Glomerular visceral epithelial cell (primary cell): ENCODE measurements around the gene SLC7A8.

ENCODE experiments used
- DNase-seq: peaks from one replicate; pipeline ENCODE4 v3.0.0-alpha.2; 2016; ENCODE audit errors: extremely low spot score

SLC7A8 gene

DNA sequence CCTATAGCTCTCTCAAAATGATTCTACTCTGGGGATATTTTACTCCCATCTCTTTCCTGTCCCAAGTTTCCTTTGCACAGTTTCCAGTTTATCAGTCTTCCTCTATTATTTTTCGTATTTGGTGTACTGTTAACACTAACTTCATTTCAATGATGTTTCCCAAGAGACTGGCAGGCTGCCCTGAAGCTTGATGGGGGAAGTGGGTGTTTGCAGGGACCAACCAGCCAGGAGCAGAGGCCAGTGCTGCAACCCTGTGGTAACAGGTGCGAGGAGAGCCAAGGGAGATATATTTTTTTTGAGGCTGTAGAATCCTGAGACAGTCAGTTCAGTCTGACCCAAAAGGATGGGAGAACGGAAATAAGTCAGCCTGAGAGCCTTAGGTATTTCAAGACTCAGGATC, 52.6 kb downstream of the SLC7A8 start:
- DNase-seq, result no peak

DNA sequence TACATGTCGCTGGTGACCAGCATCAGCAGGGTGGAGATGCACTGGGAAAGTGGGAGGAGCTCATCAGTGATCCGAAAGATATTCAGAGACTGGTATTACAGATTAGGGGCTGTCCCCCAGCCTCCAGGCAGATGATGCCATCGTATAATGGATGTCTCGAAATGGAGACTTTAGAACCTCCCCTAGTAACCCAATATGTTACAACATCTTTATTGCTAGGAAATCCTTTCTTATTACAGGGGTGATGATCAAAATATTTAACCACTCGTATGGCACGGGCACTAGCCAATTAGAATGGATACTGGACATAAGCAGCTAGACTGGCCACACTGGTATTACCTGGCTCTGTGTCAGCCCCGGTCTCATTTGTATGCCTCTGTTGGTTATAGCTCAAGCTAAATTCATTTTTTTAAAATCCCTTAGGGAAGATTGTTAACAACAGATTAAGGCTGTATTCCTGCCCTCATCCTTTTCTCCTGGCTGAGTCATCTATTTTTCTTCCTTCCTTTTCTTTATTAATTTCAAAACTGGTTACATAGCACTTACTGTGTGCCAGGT, 53.6 kb downstream of the SLC7A8 start:
- no peak for DNase-seq

DNA sequence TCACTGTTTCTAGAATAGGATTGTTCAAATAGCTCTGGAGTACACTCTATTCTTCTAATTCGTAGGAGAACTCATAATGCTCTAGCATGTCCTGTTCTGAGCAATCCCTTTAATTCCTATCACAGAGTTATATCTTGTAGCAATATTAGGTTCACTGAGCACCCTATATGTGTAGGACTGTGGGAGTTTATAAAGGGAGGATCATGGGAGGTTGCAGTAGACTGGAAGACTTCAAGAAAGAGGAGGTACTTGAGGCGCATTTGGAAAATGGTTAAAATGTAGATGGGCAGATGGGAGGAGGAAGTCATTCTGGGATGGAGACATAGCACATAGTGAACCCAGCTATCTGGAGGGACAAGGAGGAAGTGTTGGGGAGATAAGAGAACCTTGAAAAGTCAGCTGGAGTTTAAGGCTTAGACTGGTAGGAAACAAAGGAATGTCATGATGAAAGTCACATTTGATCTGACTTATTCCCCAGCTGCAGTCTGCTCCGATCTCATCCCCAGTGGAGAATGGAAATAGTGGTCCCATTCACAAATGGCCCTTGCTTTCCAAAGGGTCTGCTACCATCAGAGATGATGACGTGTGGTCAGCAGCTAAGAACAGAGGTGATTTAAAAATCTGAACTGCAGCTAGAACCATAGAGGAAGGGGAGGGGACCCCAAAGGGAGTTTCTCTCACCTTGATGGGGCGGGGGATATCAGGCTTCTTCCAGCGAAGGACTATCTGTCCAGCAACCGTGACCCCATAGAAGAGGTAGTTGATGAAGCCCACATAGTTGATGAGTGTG, 54.3 kb downstream of the SLC7A8 start:
- no peak for DNase-seq

DNA sequence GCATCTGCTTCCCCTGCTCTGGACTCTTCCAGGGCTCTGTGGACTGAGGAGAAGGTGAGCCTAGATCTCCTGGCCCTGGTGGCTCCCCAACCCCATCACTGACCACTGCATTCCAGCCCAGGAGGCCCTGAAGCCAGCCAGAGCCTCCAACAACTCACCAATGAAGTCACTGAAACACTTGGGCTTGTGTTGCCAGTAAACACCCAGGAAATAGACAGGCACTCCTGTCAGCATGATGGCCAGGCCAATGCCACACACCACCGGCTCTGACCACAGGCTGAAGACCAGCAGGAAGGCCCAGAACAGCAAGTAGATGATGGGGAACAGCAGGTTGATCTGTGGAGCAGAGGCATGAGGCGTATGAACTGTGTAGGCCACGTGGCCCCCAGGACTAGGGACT, 55.6 kb downstream of the SLC7A8 start:
- DNase-seq, result no peak

DNA sequence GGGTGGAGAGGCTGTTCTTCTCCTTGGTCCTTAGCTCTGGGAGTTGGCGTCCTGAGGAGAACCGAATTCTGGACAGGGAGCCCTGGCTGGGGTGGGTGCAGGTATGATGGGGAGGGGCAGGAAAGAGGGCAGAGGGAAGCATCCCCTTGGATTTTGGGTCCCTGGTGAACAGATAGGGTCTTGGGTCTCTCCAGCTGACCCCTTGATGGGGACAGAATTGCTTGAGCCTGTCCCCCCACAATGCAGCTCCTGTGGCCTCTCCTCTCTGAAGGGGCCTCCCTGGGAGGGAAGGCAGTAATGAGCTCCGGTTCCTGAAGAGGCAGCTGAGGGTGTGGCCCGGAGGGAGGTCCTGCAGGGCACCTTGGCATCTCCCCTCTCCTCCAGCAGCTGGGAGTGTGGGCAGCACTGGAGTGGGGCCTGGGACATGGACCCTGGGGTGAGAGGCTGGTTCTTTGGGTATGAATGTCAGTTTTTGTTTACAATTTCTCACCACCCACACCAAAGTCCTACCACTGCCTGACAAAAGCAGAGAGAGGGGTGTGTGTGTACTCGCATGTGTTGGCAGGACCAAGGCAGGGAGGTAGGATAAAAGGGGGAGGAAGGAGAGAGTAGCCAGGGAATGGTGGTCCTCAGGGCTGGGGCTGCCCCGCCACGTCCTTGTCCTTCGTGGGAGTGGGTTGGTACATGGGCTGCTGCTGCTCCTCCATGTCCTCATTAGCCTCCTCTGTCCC, 56.7 kb downstream of the SLC7A8 start:
- no peak for DNase-seq

DNA sequence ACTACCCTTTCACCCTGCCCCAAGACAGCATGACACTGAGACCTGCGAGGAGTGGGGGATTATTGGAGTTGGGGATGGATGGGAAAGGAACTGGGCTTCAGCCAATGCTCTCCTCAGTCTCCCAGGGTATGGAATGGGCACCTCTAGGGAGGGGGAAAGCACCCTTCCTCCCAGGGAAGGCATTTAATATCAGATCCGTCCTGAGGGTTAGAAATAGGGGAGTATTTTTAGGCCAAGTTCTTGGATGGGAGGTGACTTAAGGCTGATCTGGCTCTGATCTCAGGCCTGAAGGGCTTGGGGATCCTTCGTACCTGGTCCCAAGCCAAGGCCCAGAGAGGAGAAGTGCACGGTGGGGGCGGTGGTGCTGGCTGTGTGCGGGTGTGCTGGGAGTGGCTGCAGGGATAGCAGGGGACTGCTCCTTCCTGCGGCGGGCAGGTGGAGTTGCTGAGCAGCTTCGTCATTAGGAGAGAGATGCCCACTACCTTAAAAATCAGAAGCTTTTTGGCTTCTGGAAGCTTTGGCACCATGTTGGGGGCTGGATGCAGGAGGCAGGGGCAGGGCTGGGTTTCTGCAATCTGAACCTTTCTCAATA, 57.4 kb downstream of the SLC7A8 start:
- DNase-seq, result no peak

DNA sequence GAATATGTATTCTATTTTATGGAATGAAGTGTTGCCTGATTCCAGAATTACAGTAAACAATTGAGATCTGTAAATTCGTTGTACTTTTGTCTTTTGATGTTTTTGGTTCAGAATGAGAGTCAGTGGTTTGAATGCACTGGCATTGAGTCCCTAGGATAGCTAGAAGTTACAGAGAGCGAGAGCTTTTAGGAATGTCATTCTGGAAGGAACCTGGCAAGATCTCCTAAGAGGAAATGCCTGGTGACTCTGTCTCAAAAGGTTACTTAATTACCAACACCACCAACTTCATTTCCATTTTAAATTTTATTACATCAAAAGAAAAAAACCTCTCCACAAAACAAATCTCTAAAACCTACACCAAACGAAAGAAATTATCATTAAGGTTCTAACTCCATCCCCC, 58.4 kb downstream of the SLC7A8 start:
- no peak for DNase-seq

DNA sequence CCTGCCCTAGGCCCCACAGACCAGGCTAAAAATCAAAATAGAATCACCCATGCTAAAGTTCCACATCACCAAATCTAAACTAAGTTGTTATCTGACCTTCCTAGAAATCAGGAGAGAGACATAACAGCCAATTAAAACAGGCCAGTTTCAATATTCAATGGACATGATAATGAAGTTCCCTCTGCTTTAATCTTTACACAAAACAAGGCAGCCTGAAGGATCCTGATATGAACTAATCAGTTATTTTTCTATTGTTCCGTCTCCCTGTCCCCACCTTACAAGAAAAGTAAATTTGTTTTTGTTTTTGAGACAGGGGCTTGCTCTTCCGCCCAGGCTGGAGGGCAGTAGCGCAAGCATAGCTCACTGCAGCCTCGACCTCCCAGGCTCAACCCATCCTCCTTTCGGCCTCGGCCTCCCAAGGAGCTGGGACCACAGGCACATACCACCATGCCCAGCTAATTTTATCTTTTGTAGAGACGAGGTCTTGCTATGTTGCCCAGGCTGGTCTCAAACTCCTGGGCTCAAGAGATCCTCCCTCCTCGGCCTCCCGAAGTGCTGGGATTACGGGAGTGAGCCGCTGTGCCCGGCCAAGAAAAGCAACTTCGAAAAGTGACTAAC, 59.0 kb downstream of the SLC7A8 start:
- DNase-seq, result no peak

DNA sequence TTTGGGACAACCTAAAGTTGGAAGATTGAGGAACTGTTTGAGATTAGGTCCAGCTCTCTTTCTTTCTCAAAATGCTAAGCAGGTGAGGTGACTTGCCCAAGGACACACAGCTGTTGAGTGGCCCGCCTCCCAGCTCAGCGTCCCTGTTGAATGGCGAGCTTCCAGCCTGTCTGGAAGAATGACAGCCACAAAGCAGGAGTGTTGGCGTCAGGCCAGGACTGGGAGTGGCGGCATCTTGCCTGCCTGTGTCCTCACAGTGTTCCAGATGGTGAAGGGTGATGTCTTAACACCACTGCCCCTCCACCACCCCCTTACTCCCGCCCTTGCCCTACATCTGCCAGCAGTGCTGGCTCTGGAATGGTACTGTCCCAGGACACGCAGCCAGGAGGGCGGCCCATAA, 60.0 kb downstream of the SLC7A8 start:
- no peak for DNase-seq

DNA sequence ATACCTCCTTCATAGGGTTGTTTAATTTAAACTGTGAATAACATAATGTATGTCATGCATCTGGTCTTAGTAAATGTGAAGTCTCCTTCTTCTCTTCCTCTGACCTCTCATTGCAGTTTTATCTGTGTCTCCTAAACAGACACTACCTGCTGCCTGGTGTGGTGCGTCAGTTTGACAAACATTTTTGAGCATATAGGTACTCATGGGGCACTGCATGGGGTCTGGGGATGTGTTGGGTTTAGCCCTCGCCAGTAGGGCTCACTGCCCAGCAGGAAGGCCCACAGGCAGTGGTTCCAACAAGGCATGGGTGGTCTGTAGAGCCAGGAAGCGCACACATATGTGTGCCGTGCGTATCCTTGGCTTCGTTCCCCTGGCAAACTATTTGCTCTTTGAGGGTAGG, 61.4 kb downstream of the SLC7A8 start:
- DNase-seq, result no peak

DNA sequence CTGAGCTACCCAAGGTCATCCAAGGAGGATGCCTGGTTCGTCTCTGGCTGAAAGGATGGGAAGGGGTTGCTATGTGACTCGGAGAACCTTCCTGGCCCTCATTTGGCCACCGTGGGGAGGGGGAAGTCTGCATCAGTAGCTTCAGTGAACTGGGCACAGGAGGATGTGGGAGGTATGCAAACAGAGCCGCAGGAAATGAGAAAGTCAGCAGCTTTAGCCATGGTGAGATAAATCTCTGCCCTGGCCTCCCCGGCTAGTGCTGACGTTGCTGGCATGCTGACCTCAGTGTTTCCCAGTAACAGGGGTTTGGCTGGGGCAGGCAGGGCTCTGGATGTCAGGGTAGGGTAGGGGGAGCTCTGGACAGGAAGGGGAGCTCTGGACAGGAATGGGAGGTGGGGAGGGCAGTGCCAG, 62.1 kb downstream of the SLC7A8 start:
- peak; percentile 60 for DNase-seq

DNA sequence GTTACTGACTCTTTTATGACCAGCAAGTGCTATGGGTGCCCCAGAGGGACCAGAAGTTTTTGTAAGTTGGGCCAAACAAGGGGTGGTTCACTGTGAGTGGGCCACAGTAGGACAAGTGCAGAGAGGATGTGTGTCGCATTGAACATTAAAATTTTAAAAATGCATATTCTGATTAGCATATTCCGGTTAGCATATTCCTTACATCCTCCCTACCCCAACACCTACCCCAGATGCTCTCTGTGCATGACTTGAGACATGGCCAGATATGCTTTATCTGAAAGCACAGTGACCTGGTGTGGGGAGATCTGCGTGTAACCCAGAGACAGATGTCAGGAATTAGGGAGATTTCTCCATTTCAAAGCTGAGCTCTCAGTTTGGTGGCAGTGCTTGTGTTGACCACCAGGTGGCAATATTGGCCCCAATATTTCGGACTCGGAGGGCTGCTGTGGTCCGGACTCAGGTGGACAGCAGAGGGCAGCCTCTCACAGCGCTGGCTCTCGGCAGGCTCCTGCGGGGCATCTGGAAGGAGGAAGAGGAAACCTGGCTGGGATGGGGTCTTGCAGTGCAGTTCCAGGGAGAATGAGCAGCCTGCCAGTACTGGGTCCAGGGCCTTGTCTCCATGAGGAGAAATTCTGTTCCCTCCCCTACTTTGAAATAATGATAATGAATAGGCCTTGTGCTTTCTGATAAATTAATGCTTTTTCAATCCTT, 62.8 kb downstream of the SLC7A8 start:
- peak; percentile 90 for DNase-seq

DNA sequence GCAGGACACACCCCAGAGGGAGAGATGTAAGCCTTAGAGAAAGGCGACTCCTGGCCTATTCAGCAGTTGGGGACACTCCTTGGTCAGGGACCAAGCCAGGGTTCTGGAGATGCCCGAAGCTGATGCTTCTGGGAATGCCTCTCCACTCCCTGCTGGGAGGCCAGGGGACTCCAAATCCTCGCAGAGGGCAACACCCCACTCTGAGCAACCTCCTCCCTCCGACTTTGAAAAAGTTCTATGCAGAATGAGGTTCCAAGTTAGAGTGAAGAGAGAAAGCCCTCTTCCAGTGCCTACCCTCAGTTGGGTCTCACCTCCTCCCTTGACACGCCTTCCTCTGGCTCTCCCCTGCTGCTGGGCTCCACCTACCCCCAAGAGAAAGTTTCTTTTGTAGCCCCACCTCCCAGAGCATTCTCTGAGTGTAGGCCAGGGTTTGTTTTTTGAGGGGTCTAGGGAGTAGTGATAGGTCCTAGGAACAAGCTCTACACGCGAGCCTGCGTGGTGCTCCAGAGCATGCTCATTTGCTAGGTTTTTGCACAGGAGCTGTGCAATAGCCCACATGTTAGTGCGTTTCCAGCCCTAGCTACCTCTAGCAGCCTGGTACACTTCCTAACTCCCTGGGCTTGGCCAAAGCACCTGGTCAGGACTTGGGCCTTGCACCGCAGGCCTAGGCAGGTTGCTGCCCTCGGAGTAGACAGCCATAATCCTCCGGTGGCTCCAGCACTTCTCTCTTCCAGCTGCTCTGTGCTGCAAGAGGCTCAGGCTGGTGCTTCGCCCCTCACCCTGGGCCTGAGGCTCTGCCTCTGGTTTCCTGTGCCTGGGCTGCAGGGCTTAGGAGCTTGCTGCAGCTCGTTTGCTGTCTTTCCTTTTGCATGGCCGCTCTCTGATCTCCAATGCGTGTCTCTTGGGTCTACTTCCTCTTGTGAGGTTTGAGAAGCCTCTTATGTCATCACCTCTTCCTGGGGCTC, 63.8 kb downstream of the SLC7A8 start:
- DNase-seq, result no peak

DNA sequence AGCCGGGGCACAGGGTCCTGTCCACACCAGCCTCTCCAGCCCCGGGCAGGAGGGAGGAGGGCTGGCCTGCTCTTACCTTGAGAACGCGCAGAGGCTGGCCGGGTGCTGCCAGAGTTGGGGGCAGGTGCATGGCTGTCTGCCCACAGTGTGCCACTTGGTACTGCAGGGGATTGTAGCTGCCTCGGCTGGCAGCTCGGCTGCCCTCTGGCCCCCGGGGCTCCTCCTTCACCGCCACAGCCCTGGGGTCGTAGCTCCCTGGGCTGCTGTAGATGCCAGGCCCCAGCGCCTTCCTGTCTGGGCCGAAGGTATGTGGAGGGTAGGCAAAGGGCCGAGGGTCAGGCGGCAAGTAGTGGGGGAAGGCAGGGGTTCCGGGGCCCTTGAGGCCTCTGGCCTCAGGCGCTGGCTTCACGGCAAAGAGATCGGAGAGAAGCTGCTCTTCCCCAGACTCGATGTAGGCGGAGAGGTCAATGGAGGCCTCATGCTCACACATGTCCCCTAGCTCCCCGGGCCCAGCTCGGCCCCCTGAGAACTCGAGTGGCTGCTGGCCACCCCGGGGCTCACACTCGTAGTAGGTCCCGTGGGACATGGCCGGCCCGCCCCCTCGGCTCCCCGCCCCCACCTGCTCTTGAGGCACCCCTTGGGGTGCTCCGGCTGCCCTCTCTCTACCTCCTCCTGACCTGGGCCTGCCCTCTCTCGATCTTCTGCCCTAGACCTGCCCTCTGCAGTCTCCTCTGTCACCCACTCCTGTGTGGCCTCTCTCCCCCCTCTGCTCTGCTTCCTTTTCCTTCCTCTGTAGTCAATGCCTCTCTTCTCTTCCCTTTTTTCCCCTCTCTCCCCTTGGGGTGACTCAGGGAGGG, 64.7 kb downstream of the SLC7A8 start, which contains the start of gene CEBPE:
Gene CEBPE, minus strand, starts transcription at position 750 of the 857 bp plus-strand sequence. Its CDS starts 164 bp downstream, at position 586.
- no peak for DNase-seq

DNA sequence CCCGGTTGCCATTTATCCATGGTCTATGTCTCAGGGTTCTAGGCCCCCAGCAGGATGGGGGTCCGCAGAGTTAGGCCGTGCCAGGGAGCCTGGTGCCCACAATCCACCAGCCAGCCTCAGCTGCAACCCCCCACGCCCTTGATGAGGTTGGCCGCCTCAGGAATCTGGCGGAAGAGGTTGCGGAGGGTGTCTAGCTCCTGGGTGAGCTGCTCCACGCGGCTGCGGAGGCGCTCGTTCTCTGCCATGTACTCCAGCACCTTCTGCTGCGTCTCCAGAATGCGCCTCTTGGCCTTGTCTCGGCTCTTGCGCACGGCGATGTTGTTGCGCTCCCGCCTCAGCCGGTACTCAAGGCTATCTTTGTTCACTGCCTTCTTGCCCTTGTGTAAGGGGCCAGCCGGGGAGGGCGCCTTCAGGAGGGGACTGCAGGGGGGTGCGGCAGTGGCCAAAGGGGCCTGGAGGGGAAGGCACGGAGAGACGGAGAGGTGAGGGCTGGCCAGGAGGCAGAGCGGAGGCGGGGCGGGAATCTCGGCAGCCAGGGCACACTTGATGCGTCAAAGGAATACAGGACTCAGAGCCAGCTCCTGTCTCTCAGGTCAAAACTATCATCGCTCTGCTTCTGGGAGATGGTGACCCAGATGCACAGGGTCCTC, 66.0 kb downstream of the SLC7A8 start:
- DNase-seq, result no peak

DNA sequence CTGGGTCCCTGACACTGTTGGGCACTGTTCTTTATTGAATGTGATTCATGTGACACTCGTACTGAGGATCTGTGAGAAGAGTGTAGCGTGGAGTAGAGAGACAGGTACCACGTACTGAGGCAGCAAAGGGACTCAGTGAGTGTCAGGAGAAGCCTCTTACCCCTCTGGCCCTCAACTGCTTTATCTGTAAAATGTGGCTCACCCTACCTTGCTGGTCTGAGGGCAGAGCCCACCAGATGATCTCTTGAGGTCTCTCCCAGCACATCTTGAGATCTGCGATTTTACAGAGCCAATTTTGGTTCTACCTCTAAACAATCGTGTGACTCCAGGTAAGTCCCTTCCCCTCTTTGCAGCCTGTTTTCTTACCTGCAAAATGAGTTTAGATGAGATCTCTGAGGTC, 67.5 kb downstream of the SLC7A8 start:
- DNase-seq, result no peak

DNA sequence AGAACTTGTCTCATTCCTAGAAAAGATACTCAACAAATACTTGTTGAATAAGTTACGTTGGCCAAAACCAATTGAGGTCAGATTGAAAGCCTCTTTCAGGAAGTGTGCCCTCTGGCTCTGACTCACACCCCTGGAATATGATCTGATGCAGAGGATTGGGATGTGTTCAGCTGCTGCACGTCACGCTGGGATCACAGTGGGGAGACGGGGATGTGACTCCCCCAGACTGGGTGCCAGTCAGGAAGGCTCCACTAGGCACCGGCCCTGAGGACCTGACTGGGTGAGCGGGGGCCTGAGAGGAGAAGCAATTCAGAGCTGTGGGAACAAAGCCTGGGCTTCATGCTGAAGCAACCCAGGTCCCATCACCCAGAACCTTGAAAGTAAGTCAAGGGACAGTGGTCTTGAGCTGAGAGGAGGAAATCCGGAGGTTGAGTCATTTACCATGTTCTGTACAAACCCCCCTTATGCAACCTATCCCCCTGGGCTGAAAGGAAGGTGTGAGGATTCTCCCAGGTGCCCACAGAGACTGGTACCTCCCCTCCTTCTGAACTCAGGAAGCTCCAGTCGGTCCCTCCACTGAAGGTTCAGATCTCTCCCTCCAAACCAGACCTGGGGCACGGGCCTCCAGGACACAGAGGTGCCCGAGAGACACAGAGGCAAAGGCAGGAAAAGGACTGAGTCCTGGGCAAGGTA, 68.3 kb downstream of the SLC7A8 start:
- peak; percentile 86 for DNase-seq

DNA sequence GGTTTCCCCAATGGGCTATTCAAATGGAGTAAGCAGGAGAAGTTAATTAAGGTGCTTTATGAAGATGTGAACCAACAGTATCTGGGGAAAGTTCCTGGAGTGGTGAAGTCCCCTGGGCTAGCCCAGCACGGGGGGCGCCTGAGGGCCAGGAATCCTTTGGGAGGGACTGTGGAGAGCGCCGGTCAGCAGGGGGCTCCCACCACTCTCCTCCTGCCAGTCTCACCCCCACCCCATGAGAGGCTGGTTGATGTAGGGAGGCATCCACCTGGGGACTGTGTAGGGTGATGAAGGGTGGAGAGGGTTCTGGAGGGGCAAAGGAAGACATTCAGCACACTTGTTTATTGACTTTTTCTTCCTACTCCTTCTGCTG, 68.8 kb downstream of the SLC7A8 start:
- no peak for DNase-seq
